Hepatocyte (in vitro differentiated cells): ENCODE measurements around the gene CACNG7. TPM values are rescaled to one million over a fixed set of nuclear protein-coding genes. Genes with fewer than 3 reads are reported as not detected.

Experiments used
- DNase-seq: peaks from one replicate; pipeline ENCODE4 v3.0.0-alpha.2; 2016; ENCODE audit warnings: low spot score
- H2AFZ ChIP-seq: fragments of 200-600 bp; sonication (generic); 2 replicates; pipeline ENCODE4 v1.6.0; 2016; ENCODE audit warnings: antibody characterized with exemption, mild to moderate bottlenecking
- H3K27ac ChIP-seq: fragments of 200-600 bp; sonication (generic); 2 replicates; pipeline ENCODE4 v1.5.1; 2016; ENCODE audit warnings: mild to moderate bottlenecking
- H3K27me3 ChIP-seq: fragments of 200-600 bp; sonication (generic); 2 replicates; pipeline ENCODE4 v1.6.1; 2016
- H3K36me3 ChIP-seq: fragments of 200-600 bp; sonication (generic); replicated peaks from 2 replicates; pipeline ENCODE4 v1.5.1; 2016; ENCODE audit warnings: low read depth; ENCODE audit not compliant: insufficient read depth
- H3K4me1 ChIP-seq: fragments of 200-600 bp; sonication (generic); 2 replicates; pipeline ENCODE4 v1.5.1; 2016; ENCODE audit warnings: mild to moderate bottlenecking, moderate library complexity; ENCODE audit not compliant: insufficient read depth
- H3K4me2 ChIP-seq: fragments of 200-600 bp; sonication (generic); 2 replicates; pipeline ENCODE4 v1.6.0; 2016
- H3K4me3 ChIP-seq: fragments of 200-600 bp; sonication (generic); 2 replicates; pipeline ENCODE4 v1.5.1; 2016; ENCODE audit warnings: mild to moderate bottlenecking
- H3K79me2 ChIP-seq: fragments of 200-600 bp; sonication (generic); 2 replicates; pipeline ENCODE4 v1.6.0; 2017; ENCODE audit warnings: mild to moderate bottlenecking
- H3K9me2 ChIP-seq: fragments of 200-600 bp; sonication (generic); replicated peaks from 2 replicates; pipeline ENCODE4 v1.6.0; 2017; ENCODE audit warnings: mild to moderate bottlenecking; ENCODE audit not compliant: insufficient read depth
- H3K9me3 ChIP-seq: fragments of 200-600 bp; sonication (generic); 2 replicates; pipeline ENCODE4 v1.5.1; 2016; ENCODE audit warnings: low read depth, mild to moderate bottlenecking
- H4K20me1 ChIP-seq: fragments of 200-600 bp; sonication (generic); 2 replicates; pipeline ENCODE4 v1.6.0; 2016; ENCODE audit warnings: mild to moderate bottlenecking; ENCODE audit not compliant: insufficient read depth, poor library complexity, severe bottlenecking
- CTCF ChIP-seq: fragments of 200-600 bp; sonication (generic); IDR thresholded peaks from 2 replicates; pipeline ENCODE4 v1.5.1; 2016; ENCODE audit warnings: antibody characterized with exemption, mild to moderate bottlenecking; ENCODE audit not compliant: poor library complexity
- EZH2 ChIP-seq: fragments of 200-600 bp; sonication (generic); IDR thresholded peaks from 2 replicates; pipeline ENCODE4 v1.6.1; 2016; ENCODE audit warnings: antibody characterized with exemption, mild to moderate bottlenecking, borderline replicate concordance
- EZH2phosphoT487 ChIP-seq: fragments of 200-600 bp; sonication (generic); IDR thresholded peaks from one replicate; pipeline ENCODE4 v1.6.1; 2018; ENCODE audit warnings: antibody characterized with exemption, mild to moderate bottlenecking, low read depth, moderate library complexity; ENCODE audit not compliant: unreplicated experiment, severe bottlenecking
- WGBS: methylation state at CpG from one replicate; pipeline ENCODE4 v1.1.6; 2016; ENCODE audit warnings: low lambda C conversion rate; ENCODE audit errors: missing lambda C conversion rate; 5-methylcytosine and 5-hydroxymethylcytosine counted together
- polyA plus RNA-seq: library from polyadenylated mRNA; unstranded; fragments of >200 nt; fragmentation: Nextera tagmentation; extraction: Ambion mirVana; gene quantifications from 2 replicates; pipeline ENCODE4 v1.2.1, GENCODE V29; 2016
- total RNA-seq: library from RNA; depleted of rRNA; stranded (reverse); fragments of >200 nt; gene quantifications from 2 replicates; pipeline ENCODE4 v1.2.3, GENCODE V29; 2014

Gene CACNG7
- total and polyA plus RNA-seq, 2 experiments from 2014 or later, result 0.31 to 0.90 TPM

GRCh38 chr19:53961523-53962356, 52.7 kb downstream of the CACNG7 start:
- TF ChIP-seq CTCF (no peak), EZH2 (peak; percentile 64)
- no peak for DNase-seq
- Histone ChIP-seq H2AFZ (no peak overlapping the region), H4K20me1 (no peaks in the 10 kb centered on the region), H3K4me3 (no peak overlapping the region), H3K27ac (no peak overlapping the region), H3K9me2 (no peaks in the 10 kb centered on the region), H3K27me3 (peaks cover 74% of the 10 kb centered on the region), H3K9me3 (no peaks in the 10 kb centered on the region), H3K36me3 (no peaks in the 10 kb centered on the region), H3K4me1 (no peaks in the 10 kb centered on the region), H3K4me2 (no peak overlapping the region), H3K79me2 (no peaks in the 10 kb centered on the region)
- WGBS, result 7% methylated on average over 15 of the region's 32 CpGs

GRCh38 chr19:53962887-53963431, 53.9 kb downstream of the CACNG7 start, which contains the start of gene CACNG8:
CACNG8 (plus strand) TSS chr19:53962937.
- Histone ChIP-seq H3K9me2 (no peaks in the 10 kb centered on the region), H3K9me3 (no peaks in the 10 kb centered on the region), H3K79me2 (no peaks in the 10 kb centered on the region), H3K4me1 (no peaks in the 10 kb centered on the region), H3K36me3 (no peaks in the 10 kb centered on the region), H4K20me1 (no peaks in the 10 kb centered on the region), H3K4me3 (no peak within 1 kb of the TSS), H3K4me2 (no peak within 1 kb of the TSS), H3K27me3 (peaks cover 67% of the 10 kb centered on the region), H2AFZ (no peak within 1 kb of the TSS), H3K27ac (no peak within 1 kb of the TSS)
- 2% methylated on average over 35 of the region's 55 CpGs for WGBS
- DNase-seq, result no peak
- TF ChIP-seq EZH2phosphoT487 (no peak), CTCF (no peak), EZH2 (no peak)

GRCh38 chr19:53965091-53965490, 56.0 kb downstream of the CACNG7 start:
- H3K4me3 ChIP-seq, result no peak overlapping the region
- H3K9me2 ChIP-seq, result no peaks in the 10 kb centered on the region
- peaks cover 51% of the 10 kb centered on the region for H3K27me3 ChIP-seq
- no peak for TF ChIP-seq EZH2
- TF ChIP-seq EZH2phosphoT487, result no peak
- no peak for TF ChIP-seq CTCF
- 84% methylated on average over 11 of the region's 11 CpGs for WGBS
- H3K79me2 ChIP-seq, result no peaks in the 10 kb centered on the region
- H4K20me1 ChIP-seq, result no peaks in the 10 kb centered on the region
- no peak for DNase-seq
- no peaks in the 10 kb centered on the region for H3K4me1 ChIP-seq
- H3K27ac ChIP-seq, result no peak overlapping the region
- H2AFZ ChIP-seq, result no peak overlapping the region
- no peaks in the 10 kb centered on the region for H3K36me3 ChIP-seq
- H3K4me2 ChIP-seq, result no peak overlapping the region
- H3K9me3 ChIP-seq, result no peaks in the 10 kb centered on the region
